Sigmoid colon (tissue), 4 donors: ENCODE results near the gene HHAT.

Source experiments
- CTCF ChIP-seq, 4 experiments: fragments of 450-650 bp in 3 of 4; fragments of 200-600 bp in 1 of 4; IDR thresholded peaks; one replicate each; pipeline ENCODE4 v1.5.1; 2016 to 2019; ENCODE audit warnings: antibody characterized with exemption in 4 of 4, mild to moderate bottlenecking in 3 of 4, moderate library complexity in 2 of 4
- EP300 ChIP-seq, 4 donors: sonication (generic); formaldehyde crosslinking; IDR thresholded peaks; one replicate each; pipeline ENCODE4 v1.6.1; 2017; ENCODE audit warnings: antibody characterized with exemption in 4 of 4
- POLR2A ChIP-seq, 2 donors: fragments of 450-650 bp; IDR thresholded peaks; one replicate each; pipeline ENCODE4 v1.6.1; 2016; ENCODE audit warnings: antibody characterized with exemption in 2 of 2, mild to moderate bottlenecking in 2 of 2, moderate library complexity in 2 of 2
- POLR2AphosphoS5 ChIP-seq, 4 donors: sonication (generic); formaldehyde crosslinking; IDR thresholded peaks; one replicate each; pipeline ENCODE4 v1.6.1; 2017; ENCODE audit warnings: antibody characterized with exemption in 4 of 4

DNA sequence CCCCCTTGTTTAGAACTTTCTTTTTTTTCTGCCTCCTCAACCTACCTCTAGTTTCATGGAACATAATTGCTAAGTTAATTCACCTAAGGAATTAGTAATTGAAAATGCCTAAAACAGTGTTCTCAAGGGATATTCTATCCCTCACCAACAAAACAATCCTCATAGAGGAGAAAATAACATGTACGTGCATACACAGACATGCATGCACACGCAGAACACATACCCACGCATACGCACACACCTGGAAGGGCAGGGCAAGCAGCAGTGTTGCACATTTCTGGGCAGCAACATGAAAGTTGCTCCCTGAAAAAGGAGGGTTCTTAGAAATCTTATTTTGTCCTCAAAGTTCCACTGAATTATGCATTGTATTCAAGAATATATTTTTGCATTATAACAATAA is 76.6 kb downstream of the HHAT start:
- TF ChIP-seq CTCF (IDR thresholded peaks at IDR 0.05) (no peak), POLR2AphosphoS5 (IDR thresholded peaks at IDR 0.05) (no peak), EP300 (IDR thresholded peaks at IDR 0.05) (no peak), POLR2A (IDR thresholded peaks at IDR 0.05) (no peak)
